ENCODE measurements around the gene H1-8.

H1-8 gene

GRCh38 chr3:129527262-129527661 lies 15.7 kb upstream of the H1-8 start:
- H2BK15ac ChIP-seq (replicated peaks; ENCODE audit: low read depth): no peak overlapping the region
- no peaks in the 10 kb centered on the region for H3K79me1 ChIP-seq (ENCODE audit: low read length)
- H3K18ac ChIP-seq (ENCODE audit: low read length): no peak overlapping the region
- no peak overlapping the region for H2AK5ac ChIP-seq (ENCODE audit: low read length)
- no peaks in the 10 kb centered on the region for H3K79me2 ChIP-seq (ENCODE audit: control insufficient read depth, insufficient read depth, low read length)
- H4K8ac ChIP-seq (ENCODE audit: low read depth, low read length): no peak overlapping the region
- no peak overlapping the region for H4K5ac ChIP-seq (ENCODE audit: low read length)
- H3K9ac ChIP-seq (ENCODE audit: low read length): no peak overlapping the region
- WGBS (ENCODE audit: extremely low coverage, insufficient coverage, low lambda C conversion rate): no CpG with 5 or more reads among the region's 11 CpGs
- H3K4me3 ChIP-seq (ENCODE audit: low read length): no peak overlapping the region
- no peak overlapping the region for H2BK5ac ChIP-seq (ENCODE audit: low read length)
- H3K36me3 ChIP-seq (ENCODE audit: control insufficient read depth, insufficient read depth, low read length): no peaks in the 10 kb centered on the region
- no peaks in the 10 kb centered on the region for H3K27me3 ChIP-seq (ENCODE audit: insufficient read depth, low read length, poor library complexity)
- H2BK120ac ChIP-seq (ENCODE audit: low read depth, low read length): no peak overlapping the region
- H3K4ac ChIP-seq (ENCODE audit: low read depth, low read length): no peak overlapping the region
- H3K4me1 ChIP-seq (ENCODE audit: control insufficient read depth, low read depth, low read length): peaks cover 8% of the 10 kb centered on the region
- no peak overlapping the region for H3K4me2 ChIP-seq (ENCODE audit: low read length)
- no peak for DNase-seq
- H3K27ac ChIP-seq (ENCODE audit: low read depth, low read length): no peak overlapping the region
- no peak overlapping the region for H3K56ac ChIP-seq (ENCODE audit: low read length)
- H3K23ac ChIP-seq (ENCODE audit: low read length): no peak overlapping the region

GRCh38 chr3:129528589-129529100 lies 14.3 kb upstream of the H1-8 start, which contains the start of gene RHO:
RHO (plus strand) TSS chr3:129528639; CDS start chr3:129528734, 95 bp downstream.
- Histone ChIP-seq H2BK5ac (ENCODE audit: low read length) (no peak within 1 kb of the TSS), H3K79me1 (ENCODE audit: low read length) (no peaks in the 10 kb centered on the region), H3K27ac (ENCODE audit: low read depth, low read length) (no peak within 1 kb of the TSS), H3K4me2 (ENCODE audit: low read length) (no peak within 1 kb of the TSS), H2BK15ac (replicated peaks; ENCODE audit: low read depth) (no peak within 1 kb of the TSS), H3K9ac (ENCODE audit: low read length) (no peak within 1 kb of the TSS), H3K4me1 (ENCODE audit: control insufficient read depth, low read depth, low read length) (peaks cover 8% of the 10 kb centered on the region), H3K27me3 (ENCODE audit: insufficient read depth, low read length, poor library complexity) (no peaks in the 10 kb centered on the region), H2AK5ac (ENCODE audit: low read length) (peak within 1 kb of the TSS; percentile 67), H4K8ac (ENCODE audit: low read depth, low read length) (no peak within 1 kb of the TSS), H3K4me3 (ENCODE audit: low read length) (no peak within 1 kb of the TSS), H3K23ac (ENCODE audit: low read length) (no peak within 1 kb of the TSS), H3K4ac (ENCODE audit: low read depth, low read length) (no peak within 1 kb of the TSS), H3K56ac (ENCODE audit: low read length) (no peak within 1 kb of the TSS), H3K36me3 (ENCODE audit: control insufficient read depth, insufficient read depth, low read length) (no peaks in the 10 kb centered on the region), H4K5ac (ENCODE audit: low read length) (no peak within 1 kb of the TSS), H3K18ac (ENCODE audit: low read length) (no peak within 1 kb of the TSS), H2BK120ac (ENCODE audit: low read depth, low read length) (no peak within 1 kb of the TSS), H3K79me2 (ENCODE audit: control insufficient read depth, insufficient read depth, low read length) (no peaks in the 10 kb centered on the region)
- no peak for DNase-seq
- WGBS (ENCODE audit: extremely low coverage, insufficient coverage, low lambda C conversion rate): no CpG with 5 or more reads among the region's 18 CpGs

GRCh38 chr3:129529436-129530210 lies 13.4 kb upstream of the H1-8 start:
- no peak for DNase-seq
- Histone ChIP-seq H2AK5ac (ENCODE audit: low read length) (no peak overlapping the region), H3K4me3 (ENCODE audit: low read length) (no peak overlapping the region), H3K4me1 (ENCODE audit: control insufficient read depth, low read depth, low read length) (peaks cover 14% of the 10 kb centered on the region), H3K79me2 (ENCODE audit: control insufficient read depth, insufficient read depth, low read length) (no peaks in the 10 kb centered on the region), H3K4ac (ENCODE audit: low read depth, low read length) (no peak overlapping the region), H3K79me1 (ENCODE audit: low read length) (no peaks in the 10 kb centered on the region), H4K5ac (ENCODE audit: low read length) (no peak overlapping the region), H3K18ac (ENCODE audit: low read length) (no peak overlapping the region), H2BK120ac (ENCODE audit: low read depth, low read length) (no peak overlapping the region), H3K9ac (ENCODE audit: low read length) (no peak overlapping the region), H2BK5ac (ENCODE audit: low read length) (no peak overlapping the region), H3K36me3 (ENCODE audit: control insufficient read depth, insufficient read depth, low read length) (no peaks in the 10 kb centered on the region), H3K27me3 (ENCODE audit: insufficient read depth, low read length, poor library complexity) (no peaks in the 10 kb centered on the region), H3K23ac (ENCODE audit: low read length) (no peak overlapping the region), H3K27ac (ENCODE audit: low read depth, low read length) (no peak overlapping the region), H3K56ac (ENCODE audit: low read length) (peak overlapping the region; percentile 49), H4K8ac (ENCODE audit: low read depth, low read length) (no peak overlapping the region), H3K4me2 (ENCODE audit: low read length) (no peak overlapping the region), H2BK15ac (replicated peaks; ENCODE audit: low read depth) (no peak overlapping the region)
- no CpG with 5 or more reads among the region's 12 CpGs for WGBS (ENCODE audit: extremely low coverage, insufficient coverage, low lambda C conversion rate)

- peak overlapping the region; percentile 66 for H2AK5ac ChIP-seq (ENCODE audit: low read length)
- H2BK15ac ChIP-seq (replicated peaks; ENCODE audit: low read depth): no peak overlapping the region
- no peaks in the 10 kb centered on the region for H3K27me3 ChIP-seq (ENCODE audit: insufficient read depth, low read length, poor library complexity)
- no peak overlapping the region for H3K9ac ChIP-seq (ENCODE audit: low read length)
- peak; percentile 80 for DNase-seq
- H3K79me1 ChIP-seq (ENCODE audit: low read length): no peaks in the 10 kb centered on the region
- H3K4me2 ChIP-seq (ENCODE audit: low read length): peak overlapping the region; percentile 3
- H2BK120ac ChIP-seq (ENCODE audit: low read depth, low read length): no peak overlapping the region
- peak overlapping the region; percentile 44 for H2BK5ac ChIP-seq (ENCODE audit: low read length)
- no peak overlapping the region for H4K8ac ChIP-seq (ENCODE audit: low read depth, low read length)
- peak overlapping the region; percentile 85 for H3K56ac ChIP-seq (ENCODE audit: low read length)
- H3K79me2 ChIP-seq (ENCODE audit: control insufficient read depth, insufficient read depth, low read length): no peaks in the 10 kb centered on the region
- no peak overlapping the region for H3K4ac ChIP-seq (ENCODE audit: low read depth, low read length)
- no peak overlapping the region for H3K27ac ChIP-seq (ENCODE audit: low read depth, low read length)
- peak overlapping the region; percentile 38 for H3K23ac ChIP-seq (ENCODE audit: low read length)
- no peak overlapping the region for H4K5ac ChIP-seq (ENCODE audit: low read length)
- H3K4me3 ChIP-seq (ENCODE audit: low read length): no peak overlapping the region
- peaks cover 18% of the 10 kb centered on the region for H3K4me1 ChIP-seq (ENCODE audit: control insufficient read depth, low read depth, low read length)
- no peak overlapping the region for H3K18ac ChIP-seq (ENCODE audit: low read length)
- WGBS (ENCODE audit: extremely low coverage, insufficient coverage, low lambda C conversion rate): no CpG with 5 or more reads among the region's 6 CpGs
- no peaks in the 10 kb centered on the region for H3K36me3 ChIP-seq (ENCODE audit: control insufficient read depth, insufficient read depth, low read length)
These were observed 12.7 kb upstream of the H1-8 start for GRCh38 chr3:129530251-129530791.

DNA sequence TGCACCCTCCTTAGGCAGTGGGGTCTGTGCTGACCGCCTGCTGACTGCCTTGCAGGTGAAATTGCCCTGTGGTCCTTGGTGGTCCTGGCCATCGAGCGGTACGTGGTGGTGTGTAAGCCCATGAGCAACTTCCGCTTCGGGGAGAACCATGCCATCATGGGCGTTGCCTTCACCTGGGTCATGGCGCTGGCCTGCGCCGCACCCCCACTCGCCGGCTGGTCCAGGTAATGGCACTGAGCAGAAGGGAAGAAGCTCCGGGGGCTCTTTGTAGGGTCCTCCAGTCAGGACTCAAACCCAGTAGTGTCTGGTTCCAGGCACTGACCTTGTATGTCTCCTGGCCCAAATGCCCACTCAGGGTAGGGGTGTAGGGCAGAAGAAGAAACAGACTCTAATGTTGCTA lies 12.2 kb upstream of the H1-8 start:
- peak overlapping the region; percentile 44 for H2BK5ac ChIP-seq (ENCODE audit: low read length)
- peak overlapping the region; percentile 85 for H3K56ac ChIP-seq (ENCODE audit: low read length)
- H3K36me3 ChIP-seq (ENCODE audit: control insufficient read depth, insufficient read depth, low read length): no peaks in the 10 kb centered on the region
- H3K27ac ChIP-seq (ENCODE audit: low read depth, low read length): no peak overlapping the region
- no peaks in the 10 kb centered on the region for H3K79me1 ChIP-seq (ENCODE audit: low read length)
- H4K8ac ChIP-seq (ENCODE audit: low read depth, low read length): no peak overlapping the region
- H3K18ac ChIP-seq (ENCODE audit: low read length): no peak overlapping the region
- H3K4me2 ChIP-seq (ENCODE audit: low read length): peak overlapping the region; percentile 3
- H4K5ac ChIP-seq (ENCODE audit: low read length): no peak overlapping the region
- H2BK120ac ChIP-seq (ENCODE audit: low read depth, low read length): no peak overlapping the region
- no peaks in the 10 kb centered on the region for H3K79me2 ChIP-seq (ENCODE audit: control insufficient read depth, insufficient read depth, low read length)
- peak overlapping the region; percentile 38 for H3K23ac ChIP-seq (ENCODE audit: low read length)
- H2BK15ac ChIP-seq (replicated peaks; ENCODE audit: low read depth): no peak overlapping the region
- no peak overlapping the region for H3K4me3 ChIP-seq (ENCODE audit: low read length)
- no peak for DNase-seq
- no peaks in the 10 kb centered on the region for H3K27me3 ChIP-seq (ENCODE audit: insufficient read depth, low read length, poor library complexity)
- no peak overlapping the region for H3K4ac ChIP-seq (ENCODE audit: low read depth, low read length)
- H3K4me1 ChIP-seq (ENCODE audit: control insufficient read depth, low read depth, low read length): peaks cover 18% of the 10 kb centered on the region
- no peak overlapping the region for H3K9ac ChIP-seq (ENCODE audit: low read length)
- WGBS (ENCODE audit: extremely low coverage, insufficient coverage, low lambda C conversion rate): no CpG with 5 or more reads among the region's 13 CpGs
- peak overlapping the region; percentile 66 for H2AK5ac ChIP-seq (ENCODE audit: low read length)
